CD14-positive monocyte (primary cell): ENCODE measurements around the gene PPP1R2C. TPM values are rescaled to one million over a fixed set of nuclear protein-coding genes. Genes with fewer than 3 reads are reported as not detected.

ENCODE experiments used
- DNase-seq, 3 donors: peaks; one replicate each; pipeline ENCODE4 v3.0.0-alpha.2; 2011 to 2022
- H2AFZ ChIP-seq: 2 replicates; pipeline ENCODE4 v1.6.0; 2012; ENCODE audit warnings: mild to moderate bottlenecking, low read depth, low read length, inconsistent platforms; ENCODE audit not compliant: insufficient read depth, poor library complexity, severe bottlenecking
- H3K27ac ChIP-seq, 2 donors: 1 replicate in 1 of 2; 2 replicates in 1 of 2; pipeline ENCODE4 v1.5.1; 2012 to 2013; ENCODE audit warnings: low read length in 2 of 2, control low read depth in 1 of 2, inconsistent platforms in 1 of 2, low read depth in 1 of 2, mild to moderate bottlenecking in 1 of 2
- H3K27me3 ChIP-seq, 2 donors: one replicate each; pipeline versions ENCODE4 v1.6.0 to v1.6.1; 2011 to 2013; ENCODE audit warnings: low read length in 2 of 2; ENCODE audit not compliant: control insufficient read depth in 2 of 2, insufficient read depth in 2 of 2
- H3K36me3 ChIP-seq, 2 donors: replicated peaks in 1 of 2; 1 replicate in 1 of 2; 2 replicates in 1 of 2; pipeline versions ENCODE4 v1.5.1 to v1.6.1; 2012 to 2013; ENCODE audit warnings: low read length in 2 of 2, control low read depth in 1 of 2, inconsistent platforms in 1 of 2, mild to moderate bottlenecking in 1 of 2; ENCODE audit not compliant: insufficient read depth in 2 of 2, control insufficient read depth in 1 of 2
- H3K4me1 ChIP-seq, 2 donors: 1 replicate in 1 of 2; 2 replicates in 1 of 2; pipeline versions ENCODE4 v1.5.1 to v1.6.1; 2012 to 2013; ENCODE audit warnings: low read length in 2 of 2, control low read depth in 1 of 2, inconsistent platforms in 1 of 2, mild to moderate bottlenecking in 1 of 2, moderate library complexity in 1 of 2; ENCODE audit not compliant: insufficient read depth in 2 of 2, control insufficient read depth in 1 of 2
- H3K4me2 ChIP-seq: replicated peaks from 2 replicates; pipeline ENCODE3; 2012; ENCODE audit warnings: low read length, moderate library complexity, mild to moderate bottlenecking; ENCODE audit not compliant: poor library complexity, severe bottlenecking; ENCODE audit errors: extremely low read depth
- H3K4me3 ChIP-seq, 3 experiments: fragments of 200-600 bp in 1 of 3; sonication (generic) in 1 of 3; replicated peaks in 1 of 3; 1 replicate in 2 of 3; 2 replicates in 1 of 3; pipeline ENCODE4 v1.5.1; 2011 to 2013; ENCODE audit warnings: low read length in 3 of 3, mild to moderate bottlenecking in 3 of 3, control low read depth in 2 of 3, low read depth in 2 of 3, inconsistent platforms in 1 of 3, moderate library complexity in 1 of 3
- H3K79me2 ChIP-seq: 2 replicates; pipeline ENCODE4 v1.6.0; 2012; ENCODE audit warnings: mild to moderate bottlenecking, control low read depth, inconsistent platforms, low read length, moderate library complexity; ENCODE audit not compliant: insufficient read depth
- H3K9ac ChIP-seq: 2 replicates; pipeline ENCODE4 v1.6.0; 2017; ENCODE audit warnings: low read length, mild to moderate bottlenecking; ENCODE audit not compliant: insufficient read depth, poor library complexity, severe bottlenecking
- H3K9me3 ChIP-seq, 2 donors: replicated peaks in 1 of 2; 1 replicate in 1 of 2; 2 replicates in 1 of 2; pipeline versions ENCODE4 v1.5.1 to v1.6.1; 2012 to 2013; ENCODE audit warnings: low read length in 2 of 2, control low read depth in 1 of 2; ENCODE audit not compliant: control insufficient read depth in 1 of 2, insufficient read depth in 1 of 2
- H4K20me1 ChIP-seq: 2 replicates; pipeline ENCODE4 v1.6.0; 2012; ENCODE audit warnings: mild to moderate bottlenecking, low read length, control low read depth, moderate library complexity; ENCODE audit not compliant: insufficient read depth
- H3K27ac Mint-ChIP-seq, 7 donors: one replicate each; pipeline ENCODE4 v1.8.0; 2020; ENCODE audit warnings: mild to moderate bottlenecking in 7 of 7, mixed read lengths in 7 of 7, moderate library complexity in 6 of 7, inconsistent platforms in 2 of 7
- H3K27me3 Mint-ChIP-seq, 3 donors: one replicate each; pipeline ENCODE4 v1.8.0; 2021 to 2022; ENCODE audit warnings: low read depth in 3 of 3, mild to moderate bottlenecking in 3 of 3, mixed read lengths in 3 of 3, moderate library complexity in 3 of 3, inconsistent platforms in 1 of 3
- H3K36me3 Mint-ChIP-seq, 2 donors: one replicate each; pipeline ENCODE4 v1.8.0; 2020; ENCODE audit warnings: mixed read lengths in 2 of 2, inconsistent platforms in 1 of 2, mild to moderate bottlenecking in 1 of 2
- H3K4me1 Mint-ChIP-seq: one replicate; pipeline ENCODE4 v1.8.0; 2020; ENCODE audit warnings: mild to moderate bottlenecking, mixed read lengths
- H3K4me3 Mint-ChIP-seq, 2 donors: one replicate each; pipeline ENCODE4 v1.8.0; 2020; ENCODE audit warnings: mild to moderate bottlenecking in 2 of 2, mixed read lengths in 2 of 2, moderate library complexity in 1 of 2
- H3K9me3 Mint-ChIP-seq, 7 donors: one replicate each; pipeline ENCODE4 v1.8.0; 2020 to 2022; ENCODE audit warnings: mixed read lengths in 7 of 7, mild to moderate bottlenecking in 6 of 7, moderate library complexity in 6 of 7, inconsistent platforms in 2 of 7
- CTCF ChIP-seq: fragments of 200-600 bp; IDR thresholded peaks from one replicate; pipeline ENCODE4 v1.8.0; 2022; ENCODE audit warnings: antibody characterized with exemption, mild to moderate bottlenecking
- WGBS: methylation state at CpG from one replicate; pipeline ENCODE4 v1.1.5; 2013; ENCODE audit warnings: missing lambda C conversion rate; ENCODE audit not compliant: insufficient coverage; 5-methylcytosine and 5-hydroxymethylcytosine counted together
- intact Hi-C, 2 donors: fragments of 100-400 bp; cut with micrococcal nuclease; formaldehyde crosslinking; loops; one replicate each; pipeline versions ENCODE4 v1.15.0 to v1.15.1; 2023
- polyA plus RNA-seq, 3 donors: library from polyadenylated mRNA; depleted of rRNA in 1 of 3; unstranded in 2 of 3; stranded (reverse) in 1 of 3; fragments of 300-500 nt in 2 of 3; fragments of >200 nt in 1 of 3; fragmentation: Illumina TruSeq in 2 of 3; gene quantifications; 1 replicate in 2 of 3; 2 replicates in 1 of 3; pipeline ENCODE4 v1.2.3, GENCODE V29; 2012 to 2021

PPP1R2C gene
- polyA plus RNA-seq, 3 donors, result not detected

GRCh38 chrX:42797651-42798269 is 19.8 kb upstream of the PPP1R2C start:
- TF ChIP-seq CTCF, result no peak
- Histone ChIP-seq H3K9me3 (no peaks in the 10 kb centered on the region), H3K27ac (no peak overlapping the region), H3K27me3 (no peaks in the 10 kb centered on the region), H3K4me3 (no peak overlapping the region), H4K20me1 (no peaks in the 10 kb centered on the region), H2AFZ (no peak overlapping the region), H3K36me3 (no peaks in the 10 kb centered on the region), H3K4me2 (no peak overlapping the region), H3K79me2 (no peaks in the 10 kb centered on the region), H3K9ac (no peak overlapping the region), H3K4me1 (no peaks in the 10 kb centered on the region)
- no CpG with 5 or more reads among the region's 9 CpGs for WGBS
- DNase-seq, result no peak
- Mint-ChIP-seq H3K27ac (no peak overlapping the region), H3K4me3 (no peak overlapping the region), H3K9me3 (peaks cover 0 to 16% (median 5%) of the 10 kb centered on the region in 7 donors), H3K4me1 (no peaks in the 10 kb centered on the region), H3K36me3 (no peaks in the 10 kb centered on the region), H3K27me3 (no peaks in the 10 kb centered on the region)
- intact Hi-C loops, result no loop called here

GRCh38 chrX:42783451-42783850 is 5.5 kb upstream of the PPP1R2C start:
- H3K4me3 Mint-ChIP-seq, result no peak overlapping the region
- no peak overlapping the region for H3K27ac Mint-ChIP-seq
- H3K36me3 Mint-ChIP-seq, result no peaks in the 10 kb centered on the region
- Histone ChIP-seq H3K4me1 (no peaks in the 10 kb centered on the region), H3K9ac (no peak overlapping the region), H3K4me2 (no peak overlapping the region), H3K27me3 (no peaks in the 10 kb centered on the region), H4K20me1 (no peaks in the 10 kb centered on the region), H3K79me2 (no peaks in the 10 kb centered on the region), H3K9me3 (peaks cover 3 to 7% of the 10 kb centered on the region in 2 donors), H2AFZ (no peak overlapping the region), H3K36me3 (no peaks in the 10 kb centered on the region), H3K27ac (no peak overlapping the region), H3K4me3 (no peak overlapping the region)
- H3K27me3 Mint-ChIP-seq, result peaks cover 0 to 3% (median 0%) of the 10 kb centered on the region in 3 donors
- no peaks in the 10 kb centered on the region for H3K4me1 Mint-ChIP-seq
- no peak for DNase-seq
- intact Hi-C loops, result no loop called here
- no peak for TF ChIP-seq CTCF
- H3K9me3 Mint-ChIP-seq, result peaks cover 0 to 15% (median 8%) of the 10 kb centered on the region in 7 donors
